CD4-positive, alpha-beta T cell (primary cell): ENCODE results near the gene ZBTB5. TPM values are rescaled to one million over a fixed set of nuclear protein-coding genes. Genes with fewer than 3 reads are reported as not detected.

Source experiments
- ATAC-seq: fragments of 200-7000 bp; cut with Tn5 transposase; one replicate; pipeline ENCODE4 v1.10.0; 2022; ENCODE audit warnings: mild to moderate bottlenecking; ENCODE audit not compliant: poor library complexity
- CTCF ChIA-PET: fragments of 350-600 bp; sonication (Branson Sonifier 250); formaldehyde crosslinking; loops from one replicate; lab custom pipeline; 2021; ENCODE audit warnings: antibody characterized with exemption, inconsistent platforms; lab: Charles Lee
- POLR2A ChIA-PET: fragments of 350-600 bp; sonication (Branson Sonifier 250); formaldehyde crosslinking; loops from one replicate; lab custom pipeline; 2021; ENCODE audit warnings: antibody characterized with exemption, inconsistent platforms; lab: Charles Lee
- DNase-seq, 14 experiments: peaks; one replicate each; pipeline ENCODE4 v3.0.0-alpha.2; 2013 to 2020; ENCODE audit warnings: mixed read lengths in 2 of 14
- H3K27ac ChIP-seq, 2 donors: one replicate each; pipeline versions ENCODE4 v1.5.1 to v1.7.0; 2013; ENCODE audit warnings: low read length in 2 of 2, low read depth in 1 of 2, mild to moderate bottlenecking in 1 of 2
- H3K27me3 ChIP-seq, 2 experiments: 1 replicate in 1 of 2; 2 replicates in 1 of 2; pipeline versions ENCODE4 v1.6.1 to v1.7.0; 2013; ENCODE audit warnings: low read length in 2 of 2, control low read depth in 1 of 2, mild to moderate bottlenecking in 1 of 2, moderate library complexity in 1 of 2; ENCODE audit not compliant: insufficient read depth in 2 of 2, control insufficient read depth in 1 of 2
- H3K36me3 ChIP-seq: one replicate; pipeline ENCODE4 v1.6.1; 2013; ENCODE audit warnings: low read length, control low read depth; ENCODE audit not compliant: insufficient read depth
- H3K4me1 ChIP-seq: one replicate; pipeline ENCODE4 v1.6.1; 2013; ENCODE audit warnings: low read length, control low read depth; ENCODE audit not compliant: insufficient read depth
- H3K4me3 ChIP-seq: one replicate; pipeline ENCODE4 v1.5.1; 2013; ENCODE audit warnings: mild to moderate bottlenecking, low read length, moderate library complexity
- H3K9me3 ChIP-seq, 2 experiments: 1 replicate in 1 of 2; 2 replicates in 1 of 2; pipeline versions ENCODE4 v1.6.1 to v1.7.0; 2013; ENCODE audit warnings: low read length in 2 of 2, mild to moderate bottlenecking in 2 of 2, control low read depth in 1 of 2, moderate library complexity in 1 of 2; ENCODE audit not compliant: control insufficient read depth in 1 of 2, insufficient read depth in 1 of 2
- H3K27ac Mint-ChIP-seq: one replicate; pipeline ENCODE4 v1.8.0; 2020; ENCODE audit warnings: mixed read lengths
- H3K27me3 Mint-ChIP-seq: one replicate; pipeline ENCODE4 v1.8.0; 2021; ENCODE audit warnings: mixed read lengths
- H3K36me3 Mint-ChIP-seq: one replicate; pipeline ENCODE4 v1.8.0; 2021; ENCODE audit warnings: low read depth, mixed read lengths
- H3K4me1 Mint-ChIP-seq: one replicate; pipeline ENCODE4 v1.8.0; 2021; ENCODE audit warnings: low read depth, mixed read lengths
- H3K4me3 Mint-ChIP-seq: one replicate; pipeline ENCODE4 v1.8.0; 2020; ENCODE audit warnings: mild to moderate bottlenecking, mixed read lengths
- H3K9me3 Mint-ChIP-seq: one replicate; pipeline ENCODE4 v1.8.0; 2020; ENCODE audit warnings: mixed read lengths
- CTCF ChIP-seq: fragments of 200-600 bp; IDR thresholded peaks from one replicate; pipeline ENCODE4 v1.8.0; 2022; ENCODE audit warnings: antibody characterized with exemption, mild to moderate bottlenecking
- intact Hi-C, 2 experiments: fragments of 100-400 bp; cut with DNase I in 1 of 2; cut with micrococcal nuclease in 1 of 2; formaldehyde crosslinking; loops; one replicate each; pipeline versions ENCODE4 v1.15.1 to v1.9.0; 2023 to 2025; cut with DNase I, micrococcal nuclease
- total RNA-seq, 174 experiments: library from RNA in 2 of 174; stranded (reverse) in 2 of 174; gene quantifications; one replicate each; pipeline ENCODE4 v1.2.3 and lab custom pipeline; 2021 to 2026

The ZBTB5 gene
- total RNA-seq, 2 experiments from 2014 or later: 21.3 to 22.0 TPM

- Mint-ChIP-seq H3K27me3 (no peaks in the 10 kb centered on the region), H3K4me3 (no peak overlapping the region), H3K27ac (no peak overlapping the region), H3K36me3 (peaks cover 83% of the 10 kb centered on the region), H3K4me1 (no peaks in the 10 kb centered on the region), H3K9me3 (no peaks in the 10 kb centered on the region)
- H3K27me3 ChIP-seq: no peaks in the 10 kb centered on the region
- no peaks in the 10 kb centered on the region for H3K4me1 ChIP-seq
- ChIA-PET CTCF (no interaction called here), POLR2A (interaction anchor here (0.7 kb wide), 1 partner anchor 15 kb away, joined by 3 read pairs; the partner anchor contains the start of gene GRHPR)
- no peak overlapping the region for H3K4me3 ChIP-seq
- peaks cover 63% of the 10 kb centered on the region for H3K36me3 ChIP-seq
- H3K9me3 ChIP-seq: no peaks in the 10 kb centered on the region
- DNase-seq (no peak), ATAC-seq (no peak)
- intact Hi-C loops: no loop called here
- TF ChIP-seq CTCF: no peak
- no peak overlapping the region for H3K27ac ChIP-seq
These were observed 28.2 kb downstream of the ZBTB5 start for GRCh38 chr9:37437010-37437409.

- no peak overlapping the region for H3K4me3 ChIP-seq
- POLR2A ChIA-PET: interaction anchor here (0.7 kb wide), 1 partner anchor 14 kb away, joined by 3 read pairs; the partner anchor contains the start of gene GRHPR
- ATAC-seq: no peak
- H3K36me3 ChIP-seq: peaks cover 61% of the 10 kb centered on the region
- no peak overlapping the region for H3K27ac Mint-ChIP-seq
- H3K27ac ChIP-seq: no peak overlapping the region
- intact Hi-C loops: no loop called here
- peaks cover 83% of the 10 kb centered on the region for H3K36me3 Mint-ChIP-seq
- no peaks in the 10 kb centered on the region for H3K9me3 ChIP-seq
- no peak for TF ChIP-seq CTCF
- no peaks in the 10 kb centered on the region for H3K4me1 Mint-ChIP-seq
- H3K4me1 ChIP-seq: no peaks in the 10 kb centered on the region
- no peaks in the 10 kb centered on the region for H3K27me3 Mint-ChIP-seq
- no peaks in the 10 kb centered on the region for H3K27me3 ChIP-seq
- H3K4me3 Mint-ChIP-seq: no peak overlapping the region
- CTCF ChIA-PET: no interaction called here
- no peak for DNase-seq
- no peaks in the 10 kb centered on the region for H3K9me3 Mint-ChIP-seq
These were observed 28.7 kb downstream of the ZBTB5 start for GRCh38 chr9:37436540-37436939.

- CTCF ChIA-PET: no interaction called here
- ATAC-seq (no peak), DNase-seq (no peak)
- no peak overlapping the region for H3K4me3 ChIP-seq
- H3K4me3 Mint-ChIP-seq: no peak overlapping the region
- TF ChIP-seq CTCF: no peak
- H3K36me3 ChIP-seq: peaks cover 59% of the 10 kb centered on the region
- H3K27me3 ChIP-seq: no peaks in the 10 kb centered on the region
- peaks cover 72% of the 10 kb centered on the region for H3K36me3 Mint-ChIP-seq
- H3K9me3 Mint-ChIP-seq: no peaks in the 10 kb centered on the region
- intact Hi-C loops: no loop called here
- H3K27ac ChIP-seq: no peak overlapping the region
- H3K4me1 Mint-ChIP-seq: no peaks in the 10 kb centered on the region
- no peak overlapping the region for H3K27ac Mint-ChIP-seq
- POLR2A ChIA-PET: no interaction called here
- H3K4me1 ChIP-seq: no peaks in the 10 kb centered on the region
- H3K9me3 ChIP-seq: no peaks in the 10 kb centered on the region
- H3K27me3 Mint-ChIP-seq: no peaks in the 10 kb centered on the region
These were observed 31.3 kb downstream of the ZBTB5 start for GRCh38 chr9:37433867-37434371.
